DND-41 (cell line): ENCODE results near the gene WIPF3.
A peak's percentile ranks its signal among the peaks of the same experiment; 100 is the strongest.

ENCODE experiments used
- EZH2 ChIP-seq: IDR thresholded peaks from 3 replicates; pipeline ENCODE4 v1.6.1; 2012; ENCODE audit warnings: borderline replicate concordance, low read depth, mild to moderate bottlenecking, moderate library complexity, low read length, inconsistent platforms; ENCODE audit not compliant: severe bottlenecking
- TF ChIP-seq, protein P1 (sequence below): IDR thresholded peaks from 2 replicates; pipeline ENCODE4 v1.5.1; 2012; ENCODE audit warnings: borderline replicate concordance, low read length, moderate library complexity, mild to moderate bottlenecking; ENCODE audit not compliant: poor library complexity, severe bottlenecking; ENCODE audit errors: extremely low read depth

DNA sequence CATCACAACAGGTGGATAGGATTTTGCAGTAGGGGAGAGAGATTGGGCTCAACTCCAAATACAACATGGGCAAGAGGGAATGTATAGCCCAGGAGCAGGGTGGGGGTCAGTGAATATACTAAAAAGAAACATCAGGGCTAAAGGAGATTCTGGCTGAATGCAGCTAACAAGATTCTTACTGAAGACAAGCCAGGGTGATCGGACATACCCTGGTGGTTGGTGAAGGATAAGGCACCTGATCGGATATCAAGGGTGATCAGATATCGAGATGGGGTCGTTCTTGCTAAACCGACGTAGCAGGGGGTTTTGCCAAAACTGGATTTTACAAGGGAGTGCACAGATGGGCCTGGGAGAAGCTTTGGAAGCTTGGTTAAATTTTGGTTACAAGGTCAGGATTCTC lies 34.4 kb downstream of the WIPF3 start:
- TF ChIP-seq, protein P1, sequence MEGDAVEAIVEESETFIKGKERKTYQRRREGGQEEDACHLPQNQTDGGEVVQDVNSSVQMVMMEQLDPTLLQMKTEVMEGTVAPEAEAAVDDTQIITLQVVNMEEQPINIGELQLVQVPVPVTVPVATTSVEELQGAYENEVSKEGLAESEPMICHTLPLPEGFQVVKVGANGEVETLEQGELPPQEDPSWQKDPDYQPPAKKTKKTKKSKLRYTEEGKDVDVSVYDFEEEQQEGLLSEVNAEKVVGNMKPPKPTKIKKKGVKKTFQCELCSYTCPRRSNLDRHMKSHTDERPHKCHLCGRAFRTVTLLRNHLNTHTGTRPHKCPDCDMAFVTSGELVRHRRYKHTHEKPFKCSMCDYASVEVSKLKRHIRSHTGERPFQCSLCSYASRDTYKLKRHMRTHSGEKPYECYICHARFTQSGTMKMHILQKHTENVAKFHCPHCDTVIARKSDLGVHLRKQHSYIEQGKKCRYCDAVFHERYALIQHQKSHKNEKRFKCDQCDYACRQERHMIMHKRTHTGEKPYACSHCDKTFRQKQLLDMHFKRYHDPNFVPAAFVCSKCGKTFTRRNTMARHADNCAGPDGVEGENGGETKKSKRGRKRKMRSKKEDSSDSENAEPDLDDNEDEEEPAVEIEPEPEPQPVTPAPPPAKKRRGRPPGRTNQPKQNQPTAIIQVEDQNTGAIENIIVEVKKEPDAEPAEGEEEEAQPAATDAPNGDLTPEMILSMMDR, result peak; percentile 35
- no peak for TF ChIP-seq EZH2
